ENCODE results near the gene WBP11. TPM values are rescaled to one million over a fixed set of nuclear protein-coding genes. Genes with fewer than 3 reads are reported as not detected.
A peak's percentile ranks its signal among the peaks of the same experiment; 100 is the strongest.

The WBP11 gene
- total RNA-seq, 1 donor from 2014 or later, result 72.1 TPM

- H3K27ac ChIP-seq (ENCODE audit: low read depth, low read length), result no peak overlapping the region
- H3K4me3 ChIP-seq (ENCODE audit: insufficient read depth, low read depth, low read length), result no peak overlapping the region
- H3K4me1 ChIP-seq (ENCODE audit: insufficient read depth, low read length), result peaks cover 20% of the 10 kb centered on the region
- FAIRE-seq (peak; percentile 69), DNase-seq (ENCODE audit: low read depth) (peak; percentile 41)
- H4K20me1 ChIP-seq (ENCODE audit: insufficient read depth, low read length), result no peaks in the 10 kb centered on the region
- Mint-ChIP-seq H3K9me3 (ENCODE audit: unreplicated experiment) (no peaks in the 10 kb centered on the region), H3K36me3 (ENCODE audit: low read depth, unreplicated experiment) (peaks cover 1% of the 10 kb centered on the region), H3K27me3 (ENCODE audit: low read depth, unreplicated experiment) (no peaks in the 10 kb centered on the region), H3K27ac (ENCODE audit: unreplicated experiment) (no peak overlapping the region), H3K4me3 (ENCODE audit: unreplicated experiment) (no peak overlapping the region), H3K4me1 (ENCODE audit: low read depth, unreplicated experiment) (peaks cover 23% of the 10 kb centered on the region)
- H3K4me2 ChIP-seq (ENCODE audit: low read length), result no peak overlapping the region
- no peaks in the 10 kb centered on the region for H3K9me3 ChIP-seq (ENCODE audit: insufficient read depth, low read depth, low read length)
- H3K36me3 ChIP-seq (ENCODE audit: insufficient read depth, low read length), result no peaks in the 10 kb centered on the region
- H3K9ac ChIP-seq (ENCODE audit: low read length), result no peak overlapping the region
- no peaks in the 10 kb centered on the region for H3K79me2 ChIP-seq (ENCODE audit: insufficient read depth, low read length)
- no peaks in the 10 kb centered on the region for H3K27me3 ChIP-seq (ENCODE audit: insufficient read depth, low read length)
- H2AFZ ChIP-seq (ENCODE audit: low read depth, low read length), result peak overlapping the region; percentile 61
- TF ChIP-seq CTCF (IDR thresholded peaks at IDR 0.05; ENCODE audit: insufficient read depth, low read depth, low read length) (peak; percentile 75), EZH2 (IDR thresholded peaks at IDR 0.05; ENCODE audit: insufficient read depth, low read length) (no peak)
Observed at GRCh38 chr12:14845350-14845750, 42.1 kb upstream of the WBP11 start.

- Histone ChIP-seq H3K9me3 (ENCODE audit: insufficient read depth, low read depth, low read length) (no peaks in the 10 kb centered on the region), H3K79me2 (ENCODE audit: insufficient read depth, low read length) (no peaks in the 10 kb centered on the region), H3K4me1 (ENCODE audit: insufficient read depth, low read length) (peaks cover 20% of the 10 kb centered on the region), H3K27ac (ENCODE audit: low read depth, low read length) (no peak overlapping the region), H2AFZ (ENCODE audit: low read depth, low read length) (no peak overlapping the region), H3K36me3 (ENCODE audit: insufficient read depth, low read length) (no peaks in the 10 kb centered on the region), H3K27me3 (ENCODE audit: insufficient read depth, low read length) (no peaks in the 10 kb centered on the region), H3K4me3 (ENCODE audit: insufficient read depth, low read depth, low read length) (no peak overlapping the region), H4K20me1 (ENCODE audit: insufficient read depth, low read length) (no peaks in the 10 kb centered on the region), H3K9ac (ENCODE audit: low read length) (no peak overlapping the region), H3K4me2 (ENCODE audit: low read length) (no peak overlapping the region)
- TF ChIP-seq CTCF (IDR thresholded peaks at IDR 0.05; ENCODE audit: insufficient read depth, low read depth, low read length) (no peak), EZH2 (IDR thresholded peaks at IDR 0.05; ENCODE audit: insufficient read depth, low read length) (no peak)
- Mint-ChIP-seq H3K27me3 (ENCODE audit: low read depth, unreplicated experiment) (no peaks in the 10 kb centered on the region), H3K36me3 (ENCODE audit: low read depth, unreplicated experiment) (peaks cover 1% of the 10 kb centered on the region), H3K4me3 (ENCODE audit: unreplicated experiment) (no peak overlapping the region), H3K27ac (ENCODE audit: unreplicated experiment) (no peak overlapping the region), H3K9me3 (ENCODE audit: unreplicated experiment) (no peaks in the 10 kb centered on the region), H3K4me1 (ENCODE audit: low read depth, unreplicated experiment) (peaks cover 19% of the 10 kb centered on the region)
- peak; percentile 23 for FAIRE-seq
- no peak for DNase-seq (ENCODE audit: low read depth)
Observed at GRCh38 chr12:14844401-14844800, 41.1 kb upstream of the WBP11 start.

GRCh38 chr12:14843425-14843887 is 40.2 kb upstream of the WBP11 start, which contains the start of gene ART4:
ART4 (minus strand) TSS chr12:14843526; CDS start chr12:14843113, 413 bp downstream.
- Mint-ChIP-seq H3K36me3 (ENCODE audit: low read depth, unreplicated experiment) (peaks cover 1% of the 10 kb centered on the region), H3K4me1 (ENCODE audit: low read depth, unreplicated experiment) (peaks cover 10% of the 10 kb centered on the region), H3K27ac (ENCODE audit: unreplicated experiment) (no peak within 1 kb of the TSS), H3K4me3 (ENCODE audit: unreplicated experiment) (no peak within 1 kb of the TSS), H3K9me3 (ENCODE audit: unreplicated experiment) (no peaks in the 10 kb centered on the region), H3K27me3 (ENCODE audit: low read depth, unreplicated experiment) (no peaks in the 10 kb centered on the region)
- FAIRE-seq (no peak), DNase-seq (ENCODE audit: low read depth) (no peak)
- TF ChIP-seq CTCF (IDR thresholded peaks at IDR 0.05; ENCODE audit: insufficient read depth, low read depth, low read length) (no peak), EZH2 (IDR thresholded peaks at IDR 0.05; ENCODE audit: insufficient read depth, low read length) (no peak)
- no peak within 1 kb of the TSS for H3K9ac ChIP-seq (ENCODE audit: low read length)
- H3K4me3 ChIP-seq (ENCODE audit: insufficient read depth, low read depth, low read length), result no peak within 1 kb of the TSS
- H3K9me3 ChIP-seq (ENCODE audit: insufficient read depth, low read depth, low read length), result no peaks in the 10 kb centered on the region
- H4K20me1 ChIP-seq (ENCODE audit: insufficient read depth, low read length), result no peaks in the 10 kb centered on the region
- no peak within 1 kb of the TSS for H3K27ac ChIP-seq (ENCODE audit: low read depth, low read length)
- no peaks in the 10 kb centered on the region for H3K79me2 ChIP-seq (ENCODE audit: insufficient read depth, low read length)
- H3K36me3 ChIP-seq (ENCODE audit: insufficient read depth, low read length), result no peaks in the 10 kb centered on the region
- H3K4me1 ChIP-seq (ENCODE audit: insufficient read depth, low read length), result peaks cover 20% of the 10 kb centered on the region
- no peak within 1 kb of the TSS for H3K4me2 ChIP-seq (ENCODE audit: low read length)
- no peak within 1 kb of the TSS for H2AFZ ChIP-seq (ENCODE audit: low read depth, low read length)
- H3K27me3 ChIP-seq (ENCODE audit: insufficient read depth, low read length), result no peaks in the 10 kb centered on the region

Measured in astrocyte (in vitro differentiated cells and primary cell).